Measurements from ENCODE around the gene PPM1F.
"Not testable (repeated sequence)": the region's sequence is repeated elsewhere in the genome, so short reads cannot be mapped to it uniquely, and the experiment has no call there.

The PPM1F gene

GRCh38 chr22:21939935-21940334, 12.7 kb downstream of the PPM1F start:
- DNase-seq, result not testable (repeated sequence)

DNA sequence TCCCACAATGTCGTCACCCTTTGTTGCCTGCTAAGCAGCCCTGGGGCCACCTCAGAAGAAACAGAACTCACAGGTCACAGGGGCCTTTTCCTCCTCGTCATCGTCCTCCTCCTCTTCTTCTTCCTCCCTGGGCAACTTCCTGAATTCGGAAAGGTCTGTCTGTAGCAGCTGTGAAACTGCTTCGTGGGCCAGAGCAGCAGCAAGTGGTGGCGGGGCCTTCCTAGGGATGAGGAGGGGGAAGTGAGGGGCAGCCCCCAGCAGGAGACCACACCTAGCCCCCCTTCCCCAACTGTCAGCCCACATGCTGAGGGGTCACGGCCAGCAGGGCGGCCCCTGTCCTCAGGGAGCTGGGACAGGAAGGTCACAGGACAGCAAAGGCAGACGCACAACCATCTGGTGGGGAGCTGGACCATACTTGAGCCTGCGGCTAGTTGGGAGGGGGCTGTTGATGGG, 13.2 kb downstream of the PPM1F start:
- no peak for DNase-seq

- no peak for DNase-seq
Observed at GRCh38 chr22:21938906-21939305, 13.7 kb downstream of the PPM1F start.

- peak; percentile 49 for DNase-seq
Observed at GRCh38 chr22:21938071-21938822, 14.4 kb downstream of the PPM1F start.

DNA sequence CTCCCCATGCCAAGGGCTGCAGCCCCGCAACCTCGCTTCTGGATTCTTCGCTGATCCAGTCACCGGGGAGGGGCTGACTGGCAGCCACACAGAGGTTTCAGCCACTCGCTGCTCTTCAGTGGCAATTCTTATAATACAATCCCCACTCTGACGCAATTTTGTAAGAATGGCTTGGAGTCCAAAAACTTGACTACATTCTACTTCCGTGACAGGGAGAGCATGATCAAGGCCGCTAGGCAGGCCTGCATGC, 14.9 kb downstream of the PPM1F start:
- no peak for DNase-seq

DNA sequence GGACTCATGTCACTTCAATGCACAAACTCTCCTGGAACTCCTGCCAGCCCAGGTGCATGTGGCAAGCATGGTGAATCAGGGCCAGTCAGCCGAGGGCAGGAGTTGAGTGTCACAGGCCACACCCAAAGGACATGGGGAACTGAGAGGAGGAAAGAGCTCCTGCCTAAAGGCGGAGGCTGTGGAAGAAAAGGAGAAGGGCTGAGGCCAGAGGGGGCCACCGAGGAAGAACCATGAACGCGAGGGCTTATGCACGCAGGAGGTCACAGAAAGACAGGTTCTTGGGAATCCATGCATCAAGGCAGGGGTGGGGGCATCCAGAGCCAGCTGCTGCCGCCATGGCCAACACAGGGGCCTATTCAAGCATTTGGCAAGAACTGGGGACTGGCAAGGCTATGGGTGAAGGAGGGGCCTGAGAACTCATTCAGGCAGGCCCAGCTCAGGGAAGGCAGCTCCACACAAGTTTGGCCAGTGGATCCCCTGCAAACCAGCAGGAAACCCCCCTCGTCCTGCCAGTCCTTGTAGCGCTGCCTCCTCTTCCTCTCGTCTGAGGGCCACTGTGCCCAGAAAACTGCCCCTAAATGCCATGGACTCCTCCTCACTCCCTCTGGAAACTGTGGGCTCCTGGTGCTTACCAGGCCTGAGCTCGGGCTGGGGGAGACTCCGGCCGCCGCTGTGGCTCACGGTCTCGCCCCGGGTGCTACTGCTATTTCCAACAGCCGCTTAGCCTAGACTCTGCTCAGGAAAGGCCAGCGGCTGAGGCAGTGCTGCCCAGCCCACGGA, 15.4 kb downstream of the PPM1F start:
- DNase-seq, result no peak

DNA sequence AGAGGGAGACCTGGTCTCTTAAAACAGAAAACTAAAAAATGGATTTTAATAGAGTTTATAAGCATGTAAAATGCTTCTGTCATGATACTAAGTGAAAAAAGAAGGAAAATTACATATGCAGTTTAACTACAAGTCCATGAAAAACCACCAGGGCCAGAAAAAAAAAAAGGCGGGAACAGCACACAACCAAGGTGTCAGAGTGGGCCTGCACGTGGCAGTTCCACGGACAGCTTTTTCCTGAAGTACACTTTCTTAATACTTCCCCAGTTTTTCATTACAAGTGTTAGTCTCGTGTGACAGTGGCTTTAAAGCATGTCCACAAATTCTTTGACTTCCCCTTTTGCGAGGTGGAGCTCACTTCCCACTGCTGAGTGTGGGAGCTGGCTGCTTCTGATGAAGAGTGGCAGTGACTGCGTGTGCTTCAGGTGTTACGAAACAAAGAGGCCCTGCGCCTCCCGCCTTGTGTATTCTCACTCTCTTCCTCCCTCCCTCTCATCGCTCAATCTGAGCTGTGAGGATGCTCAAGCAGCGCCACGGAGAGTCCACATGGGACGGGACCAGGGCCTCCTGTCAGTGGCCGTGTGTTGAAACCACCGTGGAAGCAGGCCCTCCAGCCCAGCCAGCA, 16.4 kb downstream of the PPM1F start:
- no peak for DNase-seq

DNA sequence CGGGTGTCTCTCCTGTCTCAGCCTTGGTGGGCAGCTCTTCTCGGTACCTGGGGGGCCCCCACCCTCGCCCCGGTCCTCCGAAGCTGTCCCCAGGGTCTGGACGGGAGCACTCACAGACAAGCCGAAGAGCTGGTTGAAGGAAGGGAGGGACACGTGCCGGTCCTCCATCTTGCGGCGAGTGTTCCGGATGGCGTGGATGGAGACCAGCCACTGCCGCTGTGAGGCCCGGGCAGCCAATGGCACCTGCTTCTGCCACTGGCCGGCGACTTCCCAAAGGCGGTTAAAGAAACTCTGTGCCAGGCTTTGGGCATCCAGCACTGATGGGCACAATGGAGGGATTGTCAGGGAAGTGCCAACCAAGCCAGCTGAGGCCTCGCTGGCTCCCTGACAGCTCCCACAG, 18.7 kb downstream of the PPM1F start:
- DNase-seq, result no peak

DNA sequence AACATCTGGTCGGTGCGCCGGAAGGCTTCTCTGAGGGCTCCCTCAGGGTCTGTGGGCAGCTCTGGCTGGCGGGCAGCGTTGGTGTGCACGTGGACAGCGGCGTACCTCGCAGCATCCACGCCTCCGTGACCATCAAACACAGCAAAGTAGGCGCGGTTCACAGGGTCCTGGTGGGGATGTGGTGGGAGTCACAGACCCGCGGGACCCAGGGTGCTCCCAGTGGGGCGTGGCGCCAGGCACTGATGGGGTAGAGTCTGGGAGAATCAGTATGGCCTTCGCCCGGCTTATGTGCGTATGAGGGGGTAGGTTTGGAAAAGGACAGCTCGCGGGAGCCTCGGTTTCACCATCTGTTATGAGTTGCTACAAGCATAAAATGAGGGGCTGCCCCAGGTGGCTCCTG, 19.2 kb downstream of the PPM1F start:
- no peak for DNase-seq

DNA sequence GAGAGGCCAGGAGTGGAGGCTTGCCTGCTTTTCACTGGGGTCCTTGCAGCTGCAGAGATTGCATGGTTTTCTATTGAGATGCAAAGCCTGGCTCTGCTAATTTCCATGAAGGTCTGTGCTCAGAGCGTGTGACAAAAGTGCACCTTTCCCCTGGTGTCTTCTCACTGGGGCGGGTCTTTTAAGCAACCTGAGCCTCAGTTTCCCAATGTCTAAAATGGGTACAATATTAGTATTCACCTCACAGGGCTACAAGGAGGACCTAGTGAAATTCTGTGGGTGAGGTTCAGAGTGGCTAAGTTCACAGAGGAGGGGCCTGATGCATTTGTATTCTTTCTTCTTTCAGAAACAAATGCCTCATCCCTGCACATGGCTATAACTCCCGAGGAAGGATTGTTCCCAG, 20.3 kb downstream of the PPM1F start:
- no peak for DNase-seq

DNA sequence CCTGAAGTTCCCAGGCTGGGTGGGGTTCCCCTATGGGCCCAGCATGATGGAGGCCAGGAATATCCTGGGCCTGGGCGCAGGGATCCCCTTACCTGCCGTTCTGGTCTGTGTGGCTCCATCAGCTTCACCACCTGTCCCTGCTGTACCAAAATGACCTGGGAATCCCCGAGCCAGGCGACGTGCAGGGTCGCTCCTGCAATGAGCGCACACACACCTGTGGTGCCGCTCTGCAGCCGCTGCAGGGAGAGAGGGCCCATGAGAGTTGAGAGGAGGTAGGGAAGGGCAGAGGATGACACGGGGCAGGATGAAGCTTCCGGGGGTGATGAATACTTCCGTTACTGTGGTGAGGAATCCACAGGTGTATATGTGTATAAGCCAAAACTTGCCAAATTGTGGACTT, 21.6 kb downstream of the PPM1F start:
- no peak for DNase-seq

DNA sequence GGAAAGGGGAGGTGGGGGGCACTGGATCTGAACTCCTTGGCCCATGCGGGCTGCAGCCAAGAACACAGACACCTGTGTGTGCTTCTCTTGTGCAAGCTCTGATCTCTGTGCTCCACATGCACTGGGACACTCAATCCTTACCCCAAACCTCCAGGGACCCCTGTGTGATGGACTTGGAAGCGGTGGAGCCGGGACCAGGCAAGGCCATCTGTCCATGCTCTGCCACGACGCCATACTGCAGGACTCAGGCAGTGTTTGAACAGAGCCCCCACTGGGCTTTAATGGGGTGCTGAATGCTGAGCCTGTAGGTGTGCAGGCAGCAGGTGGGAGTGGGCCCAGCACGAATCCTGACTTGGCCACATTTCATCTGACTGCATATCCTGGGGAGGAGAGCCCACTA, 23.4 kb downstream of the PPM1F start:
- no peak for DNase-seq

GRCh38 chr22:21928048-21928447, 24.6 kb downstream of the PPM1F start:
- no peak for DNase-seq

GRCh38 chr22:21927174-21927823, 25.3 kb downstream of the PPM1F start:
- no peak for DNase-seq

DNA sequence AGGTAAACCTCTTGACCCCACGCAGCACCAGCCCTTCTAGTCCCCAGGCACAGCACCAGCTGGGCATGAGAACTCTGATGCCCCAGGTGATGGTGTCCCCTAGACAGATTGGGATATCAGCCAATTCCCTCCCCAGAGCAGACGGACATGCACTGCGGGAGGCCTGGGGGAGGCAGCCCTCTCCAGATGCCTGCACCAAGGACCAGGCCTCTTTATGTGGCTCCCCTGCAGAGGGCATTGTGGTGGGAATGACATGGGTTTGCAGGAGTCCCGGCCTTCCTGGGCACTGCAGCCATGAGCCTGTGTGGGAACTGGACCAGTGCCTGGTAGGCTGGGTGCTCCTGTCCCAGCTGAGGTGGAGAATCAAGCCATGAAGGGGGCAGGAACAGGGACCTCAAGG, 25.9 kb downstream of the PPM1F start:
- DNase-seq, result no peak

DNA sequence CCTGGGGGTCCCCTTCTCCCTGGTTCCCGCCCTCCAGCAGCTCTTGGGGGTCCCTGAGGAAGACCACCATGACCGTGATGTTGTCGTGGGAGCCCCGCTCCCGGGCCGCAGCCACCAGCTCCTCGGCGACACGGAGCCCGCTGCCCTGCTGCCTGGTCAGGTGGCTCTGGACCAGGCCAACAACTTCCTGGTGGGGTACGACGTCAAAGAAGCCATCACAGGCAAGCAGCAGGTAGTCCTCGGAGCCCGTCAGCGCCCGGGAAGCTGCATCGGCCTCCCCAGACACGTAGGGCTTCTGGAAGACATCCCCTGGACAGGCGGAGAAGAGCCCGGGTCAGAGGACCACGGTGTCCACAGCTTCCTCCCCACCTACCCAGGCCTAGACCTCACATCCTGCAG, 29.5 kb downstream of the PPM1F start:
- no peak for DNase-seq

GRCh38 chr22:21922370-21923162, 30.1 kb downstream of the PPM1F start:
- DNase-seq, result no peak

GRCh38 chr22:21921729-21922128, 30.9 kb downstream of the PPM1F start:
- no peak for DNase-seq

- DNase-seq, result no peak
Observed at GRCh38 chr22:21921184-21921721, 31.4 kb downstream of the PPM1F start.

DNA sequence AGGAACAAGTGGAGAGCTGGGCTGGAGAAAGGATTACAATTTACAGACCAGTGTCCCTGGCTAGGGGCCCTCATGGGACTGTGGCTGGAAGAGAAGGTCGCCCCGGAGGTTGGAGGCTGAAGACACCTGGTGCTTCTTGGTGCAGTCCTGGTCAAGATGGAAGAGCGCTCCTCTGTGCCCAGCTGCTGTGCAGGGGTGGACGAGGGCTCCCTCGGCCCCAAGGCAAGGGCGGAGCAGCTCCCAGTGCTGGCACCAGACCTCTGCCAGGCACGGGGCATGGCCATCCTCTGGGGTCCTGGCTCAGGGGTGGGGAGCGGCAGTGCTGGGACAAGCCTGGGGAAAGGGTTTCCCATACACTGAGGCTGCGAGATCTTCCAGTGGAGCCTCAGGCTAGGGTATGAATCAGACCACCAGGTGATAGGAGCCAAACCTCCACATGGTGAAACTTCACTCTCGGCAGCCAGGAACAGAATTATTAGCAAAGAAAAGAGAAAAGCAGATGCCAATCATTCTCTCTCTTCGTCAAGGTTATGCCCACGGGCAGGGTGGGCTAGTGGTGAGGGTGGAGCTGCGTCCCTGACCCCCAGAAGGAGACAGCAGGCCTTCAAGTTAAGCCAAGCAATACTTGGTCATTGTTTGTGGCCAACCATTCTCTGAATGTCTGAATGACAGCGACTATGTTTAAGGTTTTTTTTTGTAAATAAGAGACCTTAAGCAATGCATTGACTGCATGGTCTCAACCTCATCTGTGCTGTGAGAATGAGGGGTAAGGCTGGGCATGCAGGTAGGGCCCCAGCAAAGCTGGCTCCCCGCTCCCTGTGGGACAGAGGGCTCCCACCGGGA, 32.1 kb downstream of the PPM1F start:
- DNase-seq, result no peak

GRCh38 chr22:21919526-21920307, 32.9 kb downstream of the PPM1F start:
- DNase-seq, result no peak

Data from NCI-H510A (cell line).